HG03520 (cell line): ENCODE results near the gene SLC47A1.
"Not testable (repeated sequence)": the region's sequence is repeated elsewhere in the genome, so short reads cannot be mapped to it uniquely, and the experiment has no call there.

Experiments
- ATAC-seq: cut with Tn5 transposase; IDR thresholded peaks from one replicate; pipeline ENCODE4 v1.9.1; 2021; ENCODE audit warnings: mild to moderate bottlenecking, moderate library complexity; ENCODE audit not compliant: unreplicated experiment

The SLC47A1 gene

DNA sequence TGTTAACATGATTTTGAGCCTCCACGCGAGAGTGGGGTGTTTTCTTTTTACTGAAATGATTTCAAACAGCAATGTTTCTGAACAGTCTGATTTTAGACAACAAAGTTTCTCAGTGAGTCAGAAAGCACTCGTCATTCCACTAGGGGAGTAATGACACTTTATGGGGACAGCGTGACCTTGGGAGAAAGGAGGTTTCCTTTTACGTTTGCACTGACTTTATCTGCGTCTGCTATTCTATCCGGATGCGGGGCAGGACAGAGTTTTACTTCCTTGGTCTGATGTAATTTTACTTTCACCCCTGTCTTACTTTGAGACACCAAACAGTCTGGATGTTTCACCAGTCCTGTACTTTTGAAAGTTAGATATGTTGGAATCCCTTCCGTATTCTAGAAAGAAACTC is 20.7 kb downstream of the SLC47A1 start:
- no peak for ATAC-seq

- no peak for ATAC-seq
These were observed 22.1 kb downstream of the SLC47A1 start for GRCh38 chr17:19555746-19556145.

GRCh38 chr17:19558946-19559345 is 25.3 kb downstream of the SLC47A1 start:
- ATAC-seq, result no peak

DNA sequence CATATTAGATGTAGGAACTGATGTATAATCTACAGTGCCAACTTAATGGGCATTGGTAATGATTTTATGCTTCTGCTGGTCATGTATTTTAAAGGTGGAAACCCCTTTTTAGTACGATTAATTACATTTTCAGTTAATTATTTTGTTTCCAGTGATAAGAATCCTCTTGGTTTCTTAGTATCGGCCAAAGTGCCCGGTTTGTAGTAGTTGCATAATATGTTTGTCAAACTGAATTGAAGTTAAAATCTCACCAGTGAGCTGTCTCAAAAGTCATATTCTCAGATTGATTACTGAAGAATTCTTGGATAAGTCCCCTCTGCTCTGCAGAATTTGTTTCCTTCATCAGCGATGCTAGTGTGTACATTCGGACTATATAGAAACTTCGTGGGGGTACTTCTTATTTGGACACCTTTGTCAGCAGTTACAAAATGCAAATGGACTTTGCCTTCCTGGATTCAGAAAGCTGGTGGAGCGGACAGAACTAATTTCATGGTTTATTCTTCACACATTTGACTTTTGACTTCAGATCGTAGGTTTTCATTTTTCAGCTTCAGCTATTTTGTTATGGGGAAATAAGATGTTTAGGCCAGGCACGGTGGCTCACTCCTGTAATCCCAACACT is 28.2 kb downstream of the SLC47A1 start:
- no peak for ATAC-seq

DNA sequence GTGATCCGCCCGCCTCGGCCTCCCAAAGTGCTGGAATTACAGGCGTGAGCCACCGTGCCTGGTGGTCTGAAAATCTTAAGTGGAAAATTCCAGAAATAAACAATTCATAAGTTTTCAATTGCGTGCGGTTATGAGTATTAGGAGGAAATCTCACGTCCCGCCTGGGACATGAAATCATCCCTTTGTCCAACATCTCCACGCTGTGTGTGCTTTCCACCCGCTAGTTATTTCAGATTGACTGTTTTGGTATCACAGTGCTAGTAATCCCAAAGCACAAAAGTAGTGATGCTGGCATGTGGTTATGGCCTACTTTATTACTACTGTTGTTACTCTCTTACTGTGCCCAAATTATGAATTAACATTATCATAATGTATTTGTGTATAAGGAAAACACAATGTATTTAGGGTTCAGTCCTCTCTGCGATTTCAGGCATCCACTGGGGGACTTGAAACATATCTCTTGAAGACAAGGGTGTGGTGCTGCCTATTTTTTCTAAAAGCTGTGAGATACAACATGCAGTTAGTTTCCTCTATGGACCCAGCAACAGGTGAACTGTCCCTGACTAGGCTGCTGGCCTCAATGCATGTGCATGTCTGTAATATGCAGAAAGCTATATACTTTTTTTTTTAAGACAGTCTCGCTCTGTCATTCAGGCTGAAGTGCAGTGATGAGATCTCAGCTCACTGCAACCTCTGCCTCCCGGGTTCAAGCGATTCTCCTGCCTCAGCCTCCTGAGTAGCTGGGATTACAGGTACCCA is 32.3 kb downstream of the SLC47A1 start:
- ATAC-seq, result no peak

- no peak for ATAC-seq
These were observed 33.8 kb downstream of the SLC47A1 start for GRCh38 chr17:19567216-19568015.

GRCh38 chr17:19568016-19568350 is 34.3 kb downstream of the SLC47A1 start:
- ATAC-seq, result no peak

GRCh38 chr17:19569785-19570543 is 36.3 kb downstream of the SLC47A1 start:
- no peak for ATAC-seq

- no peak for ATAC-seq
These were observed 36.9 kb downstream of the SLC47A1 start for GRCh38 chr17:19570544-19571062.

GRCh38 chr17:19573075-19573474 is 39.4 kb downstream of the SLC47A1 start:
- ATAC-seq, result no peak

GRCh38 chr17:19574956-19575355 is 41.3 kb downstream of the SLC47A1 start:
- no peak for ATAC-seq

DNA sequence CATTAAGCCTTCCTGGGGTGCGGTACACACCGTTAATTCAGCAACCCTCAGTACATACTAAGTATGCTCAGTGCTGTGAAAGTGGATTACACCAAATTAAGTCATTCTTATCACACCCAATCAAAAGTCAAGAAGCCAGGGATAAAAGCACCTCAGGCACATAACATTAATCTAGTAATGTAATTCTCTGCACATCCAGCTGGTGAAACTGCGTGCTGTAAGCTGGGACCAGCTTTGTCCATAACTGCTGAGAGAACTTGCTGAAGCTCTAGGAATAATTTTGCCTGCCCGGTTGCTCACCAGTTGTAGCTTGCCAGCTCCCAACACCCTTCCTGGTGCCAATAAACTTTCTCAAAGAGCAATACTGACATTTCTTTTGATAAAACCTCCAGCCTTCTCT is 44.9 kb downstream of the SLC47A1 start:
- no peak for ATAC-seq

- ATAC-seq, result no peak
These were observed 45.6 kb downstream of the SLC47A1 start for GRCh38 chr17:19579192-19579761.

DNA sequence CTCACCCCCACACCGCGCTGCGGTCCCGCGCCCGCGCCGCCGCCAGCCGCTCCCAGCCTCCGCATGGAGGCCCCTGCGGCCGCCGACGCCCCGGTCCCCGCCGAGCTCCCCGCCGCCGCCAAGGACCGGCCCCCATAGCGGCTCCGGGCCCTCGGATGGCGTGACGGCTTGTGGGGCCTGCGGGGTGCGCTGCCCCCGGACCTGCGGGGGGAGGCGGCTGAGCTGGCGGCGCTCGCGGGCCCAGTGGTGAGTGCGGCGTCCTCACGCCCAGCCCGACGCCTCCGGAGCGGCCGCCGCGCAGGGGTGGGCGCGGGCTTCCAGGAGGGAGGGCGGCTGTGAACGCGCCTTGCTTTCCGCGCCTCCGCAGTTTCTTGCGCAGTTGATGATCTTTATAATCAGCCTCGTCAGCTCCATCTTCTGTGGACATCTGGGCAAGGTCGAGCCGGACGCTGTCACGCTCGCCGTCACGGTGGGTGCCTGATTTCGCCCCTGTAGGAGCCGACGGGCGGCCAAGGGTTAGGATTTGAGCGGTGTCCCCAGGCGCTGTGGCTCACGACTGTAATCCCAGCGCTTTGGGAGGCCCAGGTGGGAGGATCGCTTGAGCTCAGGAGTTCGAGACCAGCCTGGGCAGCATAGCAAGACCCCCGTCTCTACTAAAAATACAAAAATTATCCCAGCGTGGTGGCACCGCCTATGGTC is 46.4 kb downstream of the SLC47A1 start:
- ATAC-seq, result no peak

DNA sequence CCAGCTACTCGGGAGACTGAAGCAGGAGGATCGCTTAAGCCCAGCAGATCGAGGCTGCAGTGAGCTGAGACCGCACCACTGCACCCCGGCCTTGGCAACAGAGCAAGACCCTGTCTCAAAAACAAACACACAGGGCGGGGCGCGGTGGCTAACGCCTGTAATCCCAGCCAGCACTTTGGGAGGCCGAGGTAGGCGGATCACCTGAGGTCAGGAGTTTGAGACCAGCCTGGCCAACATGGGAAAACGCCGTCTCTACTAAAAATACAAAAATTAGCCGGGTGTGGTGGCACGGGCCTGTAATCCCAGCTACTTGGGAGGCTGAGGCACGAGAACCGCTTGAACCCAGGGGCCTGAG is 46.9 kb downstream of the SLC47A1 start:
- not testable (repeated sequence) for ATAC-seq

GRCh38 chr17:19582152-19582551 is 48.5 kb downstream of the SLC47A1 start:
- not testable (repeated sequence) for ATAC-seq

GRCh38 chr17:19583871-19584270 is 50.2 kb downstream of the SLC47A1 start:
- no peak for ATAC-seq

DNA sequence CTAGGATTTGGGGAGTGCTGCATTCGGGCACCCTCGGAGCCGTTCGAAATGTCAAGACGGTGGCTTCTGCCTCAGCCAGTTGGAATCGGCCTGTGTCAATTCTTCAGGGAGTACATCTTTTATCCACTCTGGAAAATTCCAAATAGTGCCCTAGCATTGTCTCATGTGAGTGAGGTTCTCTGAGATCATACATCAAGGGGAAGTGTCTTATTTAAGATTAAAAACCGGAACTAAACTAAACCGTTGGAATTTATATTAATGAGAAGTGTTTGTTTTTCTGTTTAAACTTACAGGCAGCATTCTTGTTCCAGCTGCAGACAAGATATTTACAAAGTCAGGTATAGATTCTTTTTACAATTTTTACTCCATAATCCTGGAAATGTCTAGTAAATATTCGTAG is 56.8 kb downstream of the SLC47A1 start:
- no peak for ATAC-seq

- ATAC-seq, result no peak
These were observed 57.4 kb downstream of the SLC47A1 start for GRCh38 chr17:19590912-19591551.

DNA sequence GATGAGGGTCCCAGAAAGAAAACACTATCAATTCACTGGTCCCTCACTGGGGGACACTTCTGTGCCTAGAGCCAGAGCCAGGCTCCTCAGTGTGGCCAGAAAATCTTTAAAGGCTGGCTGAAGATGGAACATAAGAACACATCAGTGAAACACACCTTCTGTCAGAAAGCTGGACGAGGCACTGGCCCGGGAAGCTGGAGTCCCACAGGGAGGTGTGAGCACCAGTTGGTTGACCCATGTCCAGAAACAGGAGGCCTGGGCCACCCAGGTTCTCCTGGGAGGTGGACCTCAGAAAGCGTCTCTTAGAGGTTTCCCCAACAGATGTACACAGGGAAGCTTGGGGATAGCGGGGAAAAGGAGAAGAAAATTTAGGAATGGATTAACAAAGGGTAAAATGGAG is 58.7 kb downstream of the SLC47A1 start:
- ATAC-seq, result no peak
